ENCODE results near the gene OSBPL7. TPM values are rescaled to one million over a fixed set of nuclear protein-coding genes. Genes with fewer than 3 reads are reported as not detected.

Gene OSBPL7
- total RNA-seq, 3 donors from 2014 or later = 3.0 to 10.2 (median 8.9) TPM

GRCh38 chr17:47792457-47792856 lies 29.1 kb downstream of the OSBPL7 start:
- no peak for DNase-seq (ENCODE audit: low spot score in 2 of 2)
- intact Hi-C loops (cut with DNase I; ENCODE audit: low total_unique reads) = no loop called here

GRCh38 chr17:47791025-47791424 lies 30.6 kb downstream of the OSBPL7 start:
- Histone ChIP-seq H3K36me3 (no peaks in the 10 kb centered on the region), H3K9me3 (no peaks in the 10 kb centered on the region), H3K27ac (no peak overlapping the region), H3K4me3 (no peak overlapping the region), H3K27me3 (peaks cover 4 to 62% of the 10 kb centered on the region in 2 donors), H3K4me1 (no peaks in the 10 kb centered on the region)
- intact Hi-C loops (cut with DNase I; ENCODE audit: low total_unique reads) = no loop called here
- DNase-seq (ENCODE audit: low spot score in 2 of 2) = no peak
- TF ChIP-seq CTCF (IDR thresholded peaks at IDR 0.05) (no peak), POLR2A (IDR thresholded peaks at IDR 0.05) (no peak), POLR2AphosphoS5 (IDR thresholded peaks at IDR 0.05) (no peak)

More at GRCh38 chr17:47792457-47792856, 29.1 kb downstream of the OSBPL7 start:
- H3K4me1 ChIP-seq = no peaks in the 10 kb centered on the region
- no peak overlapping the region for H3K27ac ChIP-seq
- no peaks in the 10 kb centered on the region for H3K36me3 ChIP-seq
- H3K9me3 ChIP-seq = no peaks in the 10 kb centered on the region
- no peak for TF ChIP-seq CTCF (IDR thresholded peaks at IDR 0.05)
- no peak for TF ChIP-seq POLR2A (IDR thresholded peaks at IDR 0.05)
- TF ChIP-seq POLR2AphosphoS5 (IDR thresholded peaks at IDR 0.05) = no peak
- H3K27me3 ChIP-seq = peaks cover 4 to 58% of the 10 kb centered on the region in 2 donors
- no peak overlapping the region for H3K4me3 ChIP-seq

GRCh38 chr17:47789611-47790561 lies 31.7 kb downstream of the OSBPL7 start:
- no peak overlapping the region for H3K27ac ChIP-seq
- H3K4me1 ChIP-seq = no peaks in the 10 kb centered on the region
- peak overlapping the region; percentile 34 to 60 (median 46) for H3K4me3 ChIP-seq
- TF ChIP-seq POLR2A (IDR thresholded peaks at IDR 0.05) = no peak
- no peak for TF ChIP-seq POLR2AphosphoS5 (IDR thresholded peaks at IDR 0.05)
- peak in 2 of 3 donors; percentile 22 for TF ChIP-seq CTCF (IDR thresholded peaks at IDR 0.05)
- intact Hi-C loops (cut with DNase I; ENCODE audit: low total_unique reads) = no loop called here
- no peaks in the 10 kb centered on the region for H3K36me3 ChIP-seq
- H3K9me3 ChIP-seq = no peaks in the 10 kb centered on the region
- peaks cover 4 to 62% of the 10 kb centered on the region in 2 donors for H3K27me3 ChIP-seq
- peak in 1 of 2 donors; percentile 59 for DNase-seq (ENCODE audit: low spot score in 2 of 2)

DNA sequence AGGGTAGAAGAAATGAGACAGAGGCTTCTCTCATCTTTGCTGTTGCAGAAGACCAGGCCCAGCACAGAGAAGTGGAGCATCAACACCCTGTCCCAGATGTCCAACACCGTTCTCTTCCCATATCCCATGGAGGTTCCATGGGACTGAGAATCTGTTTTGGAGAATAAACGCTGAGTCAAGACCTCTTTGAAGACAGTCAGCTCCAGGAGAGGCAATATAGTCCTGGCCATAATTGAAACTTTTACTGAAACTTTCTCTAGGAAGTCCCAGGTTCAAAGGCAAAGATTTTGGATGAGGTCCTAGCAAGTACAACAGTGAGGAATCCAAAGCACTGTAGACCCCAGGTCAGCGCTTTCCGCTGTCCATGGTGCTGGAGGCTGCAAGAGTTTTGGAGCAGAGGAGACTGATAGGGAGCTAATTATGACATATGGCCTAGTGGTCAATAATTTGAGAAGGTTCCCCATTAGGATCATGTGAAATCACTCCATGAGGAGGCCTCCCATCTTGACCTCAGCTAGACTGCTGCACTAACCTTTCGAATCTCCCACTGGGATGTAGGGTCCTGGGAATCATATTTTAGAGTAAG lies 36.0 kb downstream of the OSBPL7 start:
- H3K27ac ChIP-seq = no peak overlapping the region
- TF ChIP-seq POLR2A (IDR thresholded peaks at IDR 0.05) (no peak), CTCF (IDR thresholded peaks at IDR 0.05) (no peak), POLR2AphosphoS5 (IDR thresholded peaks at IDR 0.05) (no peak)

DNA sequence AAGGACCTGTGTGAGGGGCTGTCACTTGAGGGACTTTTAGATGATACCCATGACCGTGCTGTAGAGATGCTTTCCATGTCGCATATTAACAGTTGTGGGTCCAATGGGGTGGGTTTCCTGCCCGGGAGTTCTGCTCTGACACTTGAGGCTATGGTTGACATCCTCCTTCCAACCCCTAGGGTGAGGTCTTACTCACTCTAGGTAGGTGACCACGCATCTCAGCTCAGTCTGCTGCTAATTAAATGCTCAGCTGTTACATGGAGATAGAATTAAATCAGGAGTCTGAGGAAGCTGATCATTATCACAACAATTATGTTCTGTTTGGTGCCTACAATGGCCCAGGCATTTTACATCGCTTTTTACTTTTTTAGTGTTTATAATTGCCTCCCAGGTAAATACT lies 40.2 kb downstream of the OSBPL7 start:
- Histone ChIP-seq H3K27me3 (peaks cover 5 to 21% of the 10 kb centered on the region in 2 donors), H3K36me3 (no peaks in the 10 kb centered on the region), H3K4me3 (no peak overlapping the region), H3K27ac (no peak overlapping the region), H3K4me1 (no peaks in the 10 kb centered on the region), H3K9me3 (no peaks in the 10 kb centered on the region)
- DNase-seq (ENCODE audit: low spot score in 2 of 2) = no peak
- no peak for TF ChIP-seq POLR2A (IDR thresholded peaks at IDR 0.05)
- TF ChIP-seq CTCF (IDR thresholded peaks at IDR 0.05) = no peak
- no peak for TF ChIP-seq POLR2AphosphoS5 (IDR thresholded peaks at IDR 0.05)
- intact Hi-C loops (cut with DNase I; ENCODE audit: low total_unique reads) = no loop called here

More for the DNA sequence above, 36.0 kb downstream of the OSBPL7 start:
- Histone ChIP-seq H3K9me3 (no peaks in the 10 kb centered on the region), H3K27me3 (peaks cover 0 to 30% of the 10 kb centered on the region in 2 donors), H3K4me3 (no peak overlapping the region), H3K36me3 (no peaks in the 10 kb centered on the region), H3K4me1 (no peaks in the 10 kb centered on the region)
- intact Hi-C loops (cut with DNase I; ENCODE audit: low total_unique reads) = no loop called here
- peak in 1 of 2 donors; percentile 9 for DNase-seq (ENCODE audit: low spot score in 2 of 2)
